CD14-positive monocyte (primary cell): Measurements from ENCODE around the gene APOD. TPM values are rescaled to one million over a fixed set of nuclear protein-coding genes. Genes with fewer than 3 reads are reported as not detected.

ENCODE experiments used
- DNase-seq, 3 donors: peaks; one replicate each; pipeline ENCODE4 v3.0.0-alpha.2; 2011 to 2022
- H2AFZ ChIP-seq: 2 replicates; pipeline ENCODE4 v1.6.0; 2012; ENCODE audit warnings: mild to moderate bottlenecking, low read depth, low read length, inconsistent platforms; ENCODE audit not compliant: insufficient read depth, poor library complexity, severe bottlenecking
- H3K27ac ChIP-seq, 2 donors: 1 replicate in 1 of 2; 2 replicates in 1 of 2; pipeline ENCODE4 v1.5.1; 2012 to 2013; ENCODE audit warnings: low read length in 2 of 2, control low read depth in 1 of 2, inconsistent platforms in 1 of 2, low read depth in 1 of 2, mild to moderate bottlenecking in 1 of 2
- H3K27me3 ChIP-seq, 2 donors: one replicate each; pipeline versions ENCODE4 v1.6.0 to v1.6.1; 2011 to 2013; ENCODE audit warnings: low read length in 2 of 2; ENCODE audit not compliant: control insufficient read depth in 2 of 2, insufficient read depth in 2 of 2
- H3K36me3 ChIP-seq, 2 donors: replicated peaks in 1 of 2; 1 replicate in 1 of 2; 2 replicates in 1 of 2; pipeline versions ENCODE4 v1.5.1 to v1.6.1; 2012 to 2013; ENCODE audit warnings: low read length in 2 of 2, control low read depth in 1 of 2, inconsistent platforms in 1 of 2, mild to moderate bottlenecking in 1 of 2; ENCODE audit not compliant: insufficient read depth in 2 of 2, control insufficient read depth in 1 of 2
- H3K4me1 ChIP-seq, 2 donors: 1 replicate in 1 of 2; 2 replicates in 1 of 2; pipeline versions ENCODE4 v1.5.1 to v1.6.1; 2012 to 2013; ENCODE audit warnings: low read length in 2 of 2, control low read depth in 1 of 2, inconsistent platforms in 1 of 2, mild to moderate bottlenecking in 1 of 2, moderate library complexity in 1 of 2; ENCODE audit not compliant: insufficient read depth in 2 of 2, control insufficient read depth in 1 of 2
- H3K4me2 ChIP-seq: replicated peaks from 2 replicates; pipeline ENCODE3; 2012; ENCODE audit warnings: low read length, moderate library complexity, mild to moderate bottlenecking; ENCODE audit not compliant: poor library complexity, severe bottlenecking; ENCODE audit errors: extremely low read depth
- H3K4me3 ChIP-seq, 3 experiments: fragments of 200-600 bp in 1 of 3; sonication (generic) in 1 of 3; replicated peaks in 1 of 3; 1 replicate in 2 of 3; 2 replicates in 1 of 3; pipeline ENCODE4 v1.5.1; 2011 to 2013; ENCODE audit warnings: low read length in 3 of 3, mild to moderate bottlenecking in 3 of 3, control low read depth in 2 of 3, low read depth in 2 of 3, inconsistent platforms in 1 of 3, moderate library complexity in 1 of 3
- H3K79me2 ChIP-seq: 2 replicates; pipeline ENCODE4 v1.6.0; 2012; ENCODE audit warnings: mild to moderate bottlenecking, control low read depth, inconsistent platforms, low read length, moderate library complexity; ENCODE audit not compliant: insufficient read depth
- H3K9ac ChIP-seq: 2 replicates; pipeline ENCODE4 v1.6.0; 2017; ENCODE audit warnings: low read length, mild to moderate bottlenecking; ENCODE audit not compliant: insufficient read depth, poor library complexity, severe bottlenecking
- H3K9me3 ChIP-seq, 2 donors: replicated peaks in 1 of 2; 1 replicate in 1 of 2; 2 replicates in 1 of 2; pipeline versions ENCODE4 v1.5.1 to v1.6.1; 2012 to 2013; ENCODE audit warnings: low read length in 2 of 2, control low read depth in 1 of 2; ENCODE audit not compliant: control insufficient read depth in 1 of 2, insufficient read depth in 1 of 2
- H4K20me1 ChIP-seq: 2 replicates; pipeline ENCODE4 v1.6.0; 2012; ENCODE audit warnings: mild to moderate bottlenecking, low read length, control low read depth, moderate library complexity; ENCODE audit not compliant: insufficient read depth
- H3K27ac Mint-ChIP-seq, 7 donors: one replicate each; pipeline ENCODE4 v1.8.0; 2020; ENCODE audit warnings: mild to moderate bottlenecking in 7 of 7, mixed read lengths in 7 of 7, moderate library complexity in 6 of 7, inconsistent platforms in 2 of 7
- H3K27me3 Mint-ChIP-seq, 3 donors: one replicate each; pipeline ENCODE4 v1.8.0; 2021 to 2022; ENCODE audit warnings: low read depth in 3 of 3, mild to moderate bottlenecking in 3 of 3, mixed read lengths in 3 of 3, moderate library complexity in 3 of 3, inconsistent platforms in 1 of 3
- H3K36me3 Mint-ChIP-seq, 2 donors: one replicate each; pipeline ENCODE4 v1.8.0; 2020; ENCODE audit warnings: mixed read lengths in 2 of 2, inconsistent platforms in 1 of 2, mild to moderate bottlenecking in 1 of 2
- H3K4me1 Mint-ChIP-seq: one replicate; pipeline ENCODE4 v1.8.0; 2020; ENCODE audit warnings: mild to moderate bottlenecking, mixed read lengths
- H3K4me3 Mint-ChIP-seq, 2 donors: one replicate each; pipeline ENCODE4 v1.8.0; 2020; ENCODE audit warnings: mild to moderate bottlenecking in 2 of 2, mixed read lengths in 2 of 2, moderate library complexity in 1 of 2
- H3K9me3 Mint-ChIP-seq, 7 donors: one replicate each; pipeline ENCODE4 v1.8.0; 2020 to 2022; ENCODE audit warnings: mixed read lengths in 7 of 7, mild to moderate bottlenecking in 6 of 7, moderate library complexity in 6 of 7, inconsistent platforms in 2 of 7
- WGBS: methylation state at CpG from one replicate; pipeline ENCODE4 v1.1.5; 2013; ENCODE audit warnings: missing lambda C conversion rate; ENCODE audit not compliant: insufficient coverage; 5-methylcytosine and 5-hydroxymethylcytosine counted together
- intact Hi-C, 2 donors: fragments of 100-400 bp; cut with micrococcal nuclease; formaldehyde crosslinking; loops; one replicate each; pipeline versions ENCODE4 v1.15.0 to v1.15.1; 2023
- polyA plus RNA-seq, 3 donors: library from polyadenylated mRNA; depleted of rRNA in 1 of 3; unstranded in 2 of 3; stranded (reverse) in 1 of 3; fragments of 300-500 nt in 2 of 3; fragments of >200 nt in 1 of 3; fragmentation: Illumina TruSeq in 2 of 3; gene quantifications; 1 replicate in 2 of 3; 2 replicates in 1 of 3; pipeline ENCODE4 v1.2.3, GENCODE V29; 2012 to 2021
- TF ChIP-seq, protein P1 (sequence below): fragments of 200-600 bp; IDR thresholded peaks from one replicate; pipeline ENCODE4 v1.8.0; 2022; ENCODE audit warnings: antibody characterized with exemption, mild to moderate bottlenecking

Gene APOD
- polyA plus RNA-seq, 3 donors, result not detected

DNA sequence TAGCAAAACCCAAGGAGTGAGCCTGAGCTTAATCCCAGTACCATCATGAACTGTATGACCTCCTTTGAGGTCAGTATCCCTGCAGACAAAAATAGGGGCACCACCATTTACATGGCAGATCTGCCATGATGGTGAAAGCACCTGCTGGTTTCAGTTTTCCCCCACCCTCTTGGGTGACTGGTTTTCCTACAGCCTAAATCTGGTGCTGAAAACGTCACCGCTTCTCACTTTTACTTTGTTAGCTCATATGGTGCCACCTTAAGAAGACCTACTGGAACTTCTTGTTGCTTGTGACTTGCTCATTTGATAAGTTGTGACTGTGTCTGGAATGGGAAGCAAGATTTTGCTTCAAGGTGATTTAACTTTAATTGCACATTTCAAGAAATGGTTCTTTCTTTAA lies 45.7 kb downstream of the APOD start:
- no peak overlapping the region for H2AFZ ChIP-seq
- H3K27ac ChIP-seq, result no peak overlapping the region
- H3K9ac ChIP-seq, result no peak overlapping the region
- H3K36me3 Mint-ChIP-seq, result peaks cover 7 to 25% of the 10 kb centered on the region in 2 donors
- H3K79me2 ChIP-seq, result peaks cover 100% of the 10 kb centered on the region
- peaks cover 0 to 2% (median 0%) of the 10 kb centered on the region in 7 donors for H3K9me3 Mint-ChIP-seq
- H3K4me1 ChIP-seq, result peaks cover 22 to 27% of the 10 kb centered on the region in 2 donors
- H3K4me1 Mint-ChIP-seq, result peaks cover 45% of the 10 kb centered on the region
- no peaks in the 10 kb centered on the region for H3K9me3 ChIP-seq
- intact Hi-C loops, result no loop called here
- peak overlapping the region in 2 of 7 donors; percentile 14 to 55 for H3K27ac Mint-ChIP-seq
- H3K4me3 ChIP-seq, result no peak overlapping the region
- TF ChIP-seq, protein P1, sequence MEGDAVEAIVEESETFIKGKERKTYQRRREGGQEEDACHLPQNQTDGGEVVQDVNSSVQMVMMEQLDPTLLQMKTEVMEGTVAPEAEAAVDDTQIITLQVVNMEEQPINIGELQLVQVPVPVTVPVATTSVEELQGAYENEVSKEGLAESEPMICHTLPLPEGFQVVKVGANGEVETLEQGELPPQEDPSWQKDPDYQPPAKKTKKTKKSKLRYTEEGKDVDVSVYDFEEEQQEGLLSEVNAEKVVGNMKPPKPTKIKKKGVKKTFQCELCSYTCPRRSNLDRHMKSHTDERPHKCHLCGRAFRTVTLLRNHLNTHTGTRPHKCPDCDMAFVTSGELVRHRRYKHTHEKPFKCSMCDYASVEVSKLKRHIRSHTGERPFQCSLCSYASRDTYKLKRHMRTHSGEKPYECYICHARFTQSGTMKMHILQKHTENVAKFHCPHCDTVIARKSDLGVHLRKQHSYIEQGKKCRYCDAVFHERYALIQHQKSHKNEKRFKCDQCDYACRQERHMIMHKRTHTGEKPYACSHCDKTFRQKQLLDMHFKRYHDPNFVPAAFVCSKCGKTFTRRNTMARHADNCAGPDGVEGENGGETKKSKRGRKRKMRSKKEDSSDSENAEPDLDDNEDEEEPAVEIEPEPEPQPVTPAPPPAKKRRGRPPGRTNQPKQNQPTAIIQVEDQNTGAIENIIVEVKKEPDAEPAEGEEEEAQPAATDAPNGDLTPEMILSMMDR, result no peak
- no peak overlapping the region for H3K4me3 Mint-ChIP-seq
- no peaks in the 10 kb centered on the region for H3K27me3 ChIP-seq
- 100% methylated on average over 2 of the region's 2 CpGs for WGBS
- DNase-seq, result no peak
- peaks cover 0 to 4% (median 0%) of the 10 kb centered on the region in 3 donors for H3K27me3 Mint-ChIP-seq
- peaks cover 0 to 14% of the 10 kb centered on the region in 2 donors for H3K36me3 ChIP-seq
- H3K4me2 ChIP-seq, result no peak overlapping the region
- H4K20me1 ChIP-seq, result peaks cover 95% of the 10 kb centered on the region

DNA sequence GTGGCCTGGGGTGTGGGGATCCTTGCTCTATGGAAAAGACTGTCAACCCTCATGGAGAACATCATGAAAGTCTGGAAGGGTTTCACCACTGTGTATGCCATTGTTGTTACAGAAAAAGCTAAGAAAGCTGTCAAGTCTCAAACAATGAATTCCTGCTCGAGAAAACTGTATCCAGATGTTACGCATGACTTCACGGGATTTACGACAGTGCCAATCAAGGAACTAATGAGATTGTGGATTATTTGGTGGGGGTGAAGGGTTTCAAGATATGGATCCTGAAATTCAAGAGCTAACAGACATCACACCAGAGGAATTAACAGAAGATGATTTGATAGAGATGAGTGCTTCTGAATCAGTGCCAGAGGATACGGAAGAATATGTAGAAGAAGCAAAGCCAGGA lies 48.4 kb downstream of the APOD start:
- Mint-ChIP-seq H3K27me3 (peaks cover 0 to 7% (median 0%) of the 10 kb centered on the region in 3 donors), H3K4me1 (peaks cover 28% of the 10 kb centered on the region), H3K4me3 (no peak overlapping the region), H3K36me3 (peaks cover 7 to 23% of the 10 kb centered on the region in 2 donors), H3K27ac (peak overlapping the region in 2 of 7 donors; percentile 16 to 18), H3K9me3 (peaks cover 0 to 2% (median 0%) of the 10 kb centered on the region in 7 donors)
- Histone ChIP-seq H3K27me3 (no peaks in the 10 kb centered on the region), H3K79me2 (peaks cover 99% of the 10 kb centered on the region), H3K9me3 (no peaks in the 10 kb centered on the region), H3K27ac (no peak overlapping the region), H2AFZ (no peak overlapping the region), H3K36me3 (peaks cover 0 to 14% of the 10 kb centered on the region in 2 donors), H3K4me2 (no peak overlapping the region), H3K9ac (no peak overlapping the region), H3K4me1 (peaks cover 4 to 5% of the 10 kb centered on the region in 2 donors), H3K4me3 (no peak overlapping the region), H4K20me1 (peaks cover 100% of the 10 kb centered on the region)
- 100% methylated on average over 1 of the region's 5 CpGs for WGBS
- intact Hi-C loops, result no loop called here
- TF ChIP-seq, protein P1, result no peak
- no peak for DNase-seq
